C4-2B (cell line): ENCODE measurements around the gene ODF2.

Source experiments
- ZFX ChIP-seq: fragments of 450-650 bp; IDR thresholded peaks from 2 replicates; pipeline ENCODE4 v1.6.1; 2017
- TF ChIP-seq, protein P1 (sequence below): fragments of 450-650 bp; conservative IDR thresholded peaks from 2 replicates; pipeline ENCODE4 v1.5.1; 2017; ENCODE audit warnings: mild to moderate bottlenecking

GRCh38 chr9:128456613-128457061 lies 831 bp downstream of the ODF2 start:
- no peak for TF ChIP-seq ZFX
- TF ChIP-seq, protein P1, sequence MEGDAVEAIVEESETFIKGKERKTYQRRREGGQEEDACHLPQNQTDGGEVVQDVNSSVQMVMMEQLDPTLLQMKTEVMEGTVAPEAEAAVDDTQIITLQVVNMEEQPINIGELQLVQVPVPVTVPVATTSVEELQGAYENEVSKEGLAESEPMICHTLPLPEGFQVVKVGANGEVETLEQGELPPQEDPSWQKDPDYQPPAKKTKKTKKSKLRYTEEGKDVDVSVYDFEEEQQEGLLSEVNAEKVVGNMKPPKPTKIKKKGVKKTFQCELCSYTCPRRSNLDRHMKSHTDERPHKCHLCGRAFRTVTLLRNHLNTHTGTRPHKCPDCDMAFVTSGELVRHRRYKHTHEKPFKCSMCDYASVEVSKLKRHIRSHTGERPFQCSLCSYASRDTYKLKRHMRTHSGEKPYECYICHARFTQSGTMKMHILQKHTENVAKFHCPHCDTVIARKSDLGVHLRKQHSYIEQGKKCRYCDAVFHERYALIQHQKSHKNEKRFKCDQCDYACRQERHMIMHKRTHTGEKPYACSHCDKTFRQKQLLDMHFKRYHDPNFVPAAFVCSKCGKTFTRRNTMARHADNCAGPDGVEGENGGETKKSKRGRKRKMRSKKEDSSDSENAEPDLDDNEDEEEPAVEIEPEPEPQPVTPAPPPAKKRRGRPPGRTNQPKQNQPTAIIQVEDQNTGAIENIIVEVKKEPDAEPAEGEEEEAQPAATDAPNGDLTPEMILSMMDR = no peak
